Brain microvascular endothelial cell (primary cell): ENCODE data around the gene ONECUT3.
"Not testable (repeated sequence)": the region's sequence is repeated elsewhere in the genome, so short reads cannot be mapped to it uniquely, and the experiment has no call there.

Source experiments
- DNase-seq: peaks from one replicate; pipeline ENCODE4 v3.0.0-alpha.2; 2020
- H3K27ac ChIP-seq: fragments of 250-450 bp; sonication (Bioruptor Pico); 2 replicates; pipeline ENCODE4 v1.5.1; 2020; ENCODE audit warnings: mild to moderate bottlenecking, moderate library complexity
- H3K27me3 ChIP-seq: fragments of 250-450 bp; sonication (Bioruptor Pico); replicated peaks from 2 replicates; pipeline ENCODE4 v1.5.1; 2020; ENCODE audit warnings: mild to moderate bottlenecking
- H3K36me3 ChIP-seq: fragments of 250-450 bp; sonication (Bioruptor Pico); replicated peaks from 2 replicates; pipeline ENCODE4 v1.5.1; 2020; ENCODE audit warnings: mild to moderate bottlenecking
- H3K4me3 ChIP-seq: 2 replicates; pipeline ENCODE4 v1.5.1; 2011; ENCODE audit warnings: low read depth, mild to moderate bottlenecking, control low read depth, low read length, moderate library complexity
- CTCF ChIP-seq: IDR thresholded peaks from 2 replicates; pipeline ENCODE4 v1.5.1; 2011; ENCODE audit warnings: low read depth, mild to moderate bottlenecking, moderate library complexity, low read length, control low read depth, inconsistent platforms; ENCODE audit errors: missing control alignments
- in situ Hi-C: cut with HindIII; loops from 2 replicates; pipeline ENCODE4 v1.10.0; 2017; ENCODE audit warnings: low sequenced_read_pairs, low pct_ligation_motif_present

ONECUT3 gene

GRCh38 chr19:1796395-1797142 lies 43.3 kb downstream of the ONECUT3 start:
- no peak for TF ChIP-seq CTCF
- in situ Hi-C loops: no loop called here
- DNase-seq: no peak
- Histone ChIP-seq H3K27ac (no peak overlapping the region), H3K27me3 (no peaks in the 10 kb centered on the region), H3K4me3 (no peak overlapping the region), H3K36me3 (no peaks in the 10 kb centered on the region)

- H3K36me3 ChIP-seq, H3K4me3 ChIP-seq, H3K27me3 ChIP-seq, in situ Hi-C loops, H3K27ac ChIP-seq, DNase-seq: not testable (repeated sequence)
Observed at GRCh38 chr19:1797313-1797712, 44.0 kb downstream of the ONECUT3 start.

GRCh38 chr19:1799695-1800342 lies 46.5 kb downstream of the ONECUT3 start:
- no peak for TF ChIP-seq CTCF
- no peak for DNase-seq
- in situ Hi-C loops: no loop called here
- Histone ChIP-seq H3K27me3 (no peaks in the 10 kb centered on the region), H3K4me3 (no peak overlapping the region), H3K36me3 (no peaks in the 10 kb centered on the region), H3K27ac (no peak overlapping the region)

DNA sequence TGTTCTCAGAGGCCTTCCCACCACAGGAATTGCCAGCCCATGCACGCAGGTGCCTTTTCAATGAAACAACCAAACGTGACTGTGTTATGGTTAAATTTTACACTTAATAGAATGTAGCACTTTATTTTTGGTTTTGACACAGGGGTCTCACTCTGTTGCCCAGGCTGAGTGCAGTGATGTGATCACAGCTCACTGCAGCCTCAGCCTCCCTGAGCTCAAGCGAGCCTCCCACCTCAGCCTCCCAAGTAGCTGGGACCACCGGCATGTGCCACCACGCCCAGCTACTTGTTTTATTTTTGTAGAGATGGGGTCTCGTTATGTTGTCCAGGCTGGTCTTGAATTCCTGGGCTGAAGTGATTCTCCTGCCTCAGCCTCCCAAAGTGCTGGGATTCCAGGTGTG lies 51.6 kb downstream of the ONECUT3 start:
- in situ Hi-C loops: no loop called here
- no peak for TF ChIP-seq CTCF
- H3K27me3 ChIP-seq: no peaks in the 10 kb centered on the region

DNA sequence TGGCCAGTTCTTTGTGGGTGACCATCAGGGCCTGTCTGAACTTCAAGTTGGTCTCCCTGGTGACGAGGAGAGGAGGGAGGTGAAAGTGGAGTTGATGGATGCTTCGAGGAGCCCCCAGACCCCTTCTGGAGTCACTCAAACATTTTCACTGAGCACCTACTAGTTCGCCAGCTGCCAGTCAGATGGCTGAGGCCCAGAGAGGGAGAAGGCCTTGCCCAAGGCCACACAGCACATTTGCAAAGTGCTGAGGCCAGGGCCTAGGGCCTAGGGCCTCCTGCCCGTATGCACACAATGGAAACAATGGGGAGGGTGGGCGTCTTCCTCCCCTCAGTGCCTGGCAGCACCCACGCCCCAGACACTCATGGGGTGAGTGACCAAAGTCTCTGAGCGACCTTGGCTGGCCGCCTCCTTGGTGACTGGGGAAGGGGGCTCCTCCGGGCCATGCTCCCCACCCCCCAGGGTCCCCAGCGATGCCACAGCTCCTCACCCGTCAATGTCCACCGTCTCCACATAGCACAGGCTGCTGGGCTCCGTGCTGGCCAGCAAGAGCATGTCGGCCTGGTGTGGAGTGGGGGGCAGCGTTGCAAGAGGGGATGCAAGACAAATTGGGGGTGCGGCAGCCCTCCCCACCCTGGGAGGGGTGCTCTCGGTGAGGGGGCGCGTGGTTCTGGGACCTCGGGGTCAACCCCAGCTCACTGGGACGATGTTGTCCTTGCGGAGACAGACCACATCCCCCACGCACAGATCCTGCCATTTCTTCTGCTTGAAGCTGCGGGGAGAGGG lies 52.3 kb downstream of the ONECUT3 start:
- no peaks in the 10 kb centered on the region for H3K27me3 ChIP-seq
- in situ Hi-C loops: no loop called here
- no peak overlapping the region for H3K4me3 ChIP-seq
- DNase-seq: no peak
- TF ChIP-seq CTCF: no peak
- no peaks in the 10 kb centered on the region for H3K36me3 ChIP-seq
- no peak overlapping the region for H3K27ac ChIP-seq

More for the DNA sequence above, 51.6 kb downstream of the ONECUT3 start:
- H3K4me3 ChIP-seq: no peak overlapping the region
- no peak overlapping the region for H3K27ac ChIP-seq
- DNase-seq: no peak
- H3K36me3 ChIP-seq: no peaks in the 10 kb centered on the region
